BLaER1 (cell line): Measurements from ENCODE around the gene CYTH1.
A peak's percentile ranks its signal among the peaks of the same experiment; 100 is the strongest.

ENCODE experiments used
- H3K27ac ChIP-seq: shearing (Covaris generic); formaldehyde crosslinking; 2 replicates; pipeline ENCODE4 v1.8.1; 2022
- H3K27me3 ChIP-seq: shearing (Covaris generic); formaldehyde crosslinking; 2 replicates; pipeline ENCODE4 v1.8.1; 2022
- H3K36me3 ChIP-seq: shearing (Covaris generic); formaldehyde crosslinking; 2 replicates; pipeline ENCODE4 v1.8.1; 2022
- H3K4me1 ChIP-seq: shearing (Covaris generic); formaldehyde crosslinking; 2 replicates; pipeline ENCODE4 v1.8.1; 2022
- H3K4me2 ChIP-seq: shearing (Covaris generic); formaldehyde crosslinking; 2 replicates; pipeline ENCODE4 v1.8.1; 2022
- H3K4me3 ChIP-seq: shearing (Covaris generic); formaldehyde crosslinking; 2 replicates; pipeline ENCODE4 v1.8.1; 2022
- H3K9ac ChIP-seq: shearing (Covaris generic); formaldehyde crosslinking; 2 replicates; pipeline ENCODE4 v1.8.1; 2022
- H3K9me3 ChIP-seq: shearing (Covaris generic); formaldehyde crosslinking; 2 replicates; pipeline ENCODE4 v1.8.1; 2022
- H4K20me1 ChIP-seq: shearing (Covaris generic); formaldehyde crosslinking; 2 replicates; pipeline ENCODE4 v1.8.1; 2022
- Cebpa-rat ChIP-seq: shearing (Covaris generic); IDR thresholded peaks from 2 replicates; pipeline ENCODE4 v1.8.1; 2022

Gene CYTH1

GRCh38 chr17:78734793-78735641 lies 47.1 kb downstream of the CYTH1 start:
- TF ChIP-seq Cebpa-rat, result no peak
- peak overlapping the region; percentile 98 for H3K4me2 ChIP-seq

GRCh38 chr17:78732354-78732753 lies 49.7 kb downstream of the CYTH1 start:
- Histone ChIP-seq H3K4me2 (peak overlapping the region; percentile 98), H3K27me3 (no peaks in the 10 kb centered on the region), H3K36me3 (peaks cover 8% of the 10 kb centered on the region; the same call in 1 of the 2 replicates), H3K9me3 (no peaks in the 10 kb centered on the region), H3K4me1 (peaks cover 94% of the 10 kb centered on the region), H4K20me1 (peaks cover 34% of the 10 kb centered on the region), H3K9ac (no peak overlapping the region), H3K4me3 (no peak overlapping the region), H3K27ac (no peak overlapping the region)
- TF ChIP-seq Cebpa-rat, result no peak

More at GRCh38 chr17:78734793-78735641, 47.1 kb downstream of the CYTH1 start:
- Histone ChIP-seq H3K27me3 (no peaks in the 10 kb centered on the region), H3K36me3 (peaks cover 8% of the 10 kb centered on the region; the same call in 1 of the 2 replicates), H3K9ac (peak overlapping the region; percentile 79), H3K27ac (peak overlapping the region; percentile 81), H3K4me1 (peaks cover 94% of the 10 kb centered on the region), H3K9me3 (no peaks in the 10 kb centered on the region), H4K20me1 (peaks cover 18% of the 10 kb centered on the region; the same call in 1 of the 2 replicates), H3K4me3 (peak overlapping the region; percentile 73)

GRCh38 chr17:78731904-78732303 lies 50.2 kb downstream of the CYTH1 start:
- Histone ChIP-seq H3K27ac (no peak overlapping the region), H3K4me2 (peak overlapping the region; percentile 98), H3K9ac (no peak overlapping the region), H3K4me3 (no peak overlapping the region), H4K20me1 (peaks cover 37% of the 10 kb centered on the region), H3K9me3 (no peaks in the 10 kb centered on the region), H3K36me3 (peaks cover 8% of the 10 kb centered on the region; the same call in 1 of the 2 replicates), H3K27me3 (no peaks in the 10 kb centered on the region), H3K4me1 (peaks cover 94% of the 10 kb centered on the region)
- TF ChIP-seq Cebpa-rat, result no peak

GRCh38 chr17:78729641-78730040 lies 52.4 kb downstream of the CYTH1 start:
- Histone ChIP-seq H3K4me1 (peaks cover 100% of the 10 kb centered on the region), H3K9ac (peak overlapping the region; percentile 23; the same call in 1 of the 2 replicates), H3K27me3 (no peaks in the 10 kb centered on the region), H4K20me1 (peaks cover 49% of the 10 kb centered on the region), H3K27ac (0 out of 2 replicates have a peak overlapping the region, but pooled peaks have one; percentile 25), H3K9me3 (no peaks in the 10 kb centered on the region), H3K4me2 (peak overlapping the region; percentile 48), H3K36me3 (peaks cover 8% of the 10 kb centered on the region; the same call in 1 of the 2 replicates), H3K4me3 (no peak overlapping the region)
- TF ChIP-seq Cebpa-rat, result no peak

GRCh38 chr17:78728495-78728894 lies 53.6 kb downstream of the CYTH1 start:
- Histone ChIP-seq H3K4me1 (peaks cover 100% of the 10 kb centered on the region), H3K4me2 (peak overlapping the region; percentile 96; the same call in 1 of the 2 replicates), H3K36me3 (peaks cover 8% of the 10 kb centered on the region; the same call in 1 of the 2 replicates), H3K27ac (no peak overlapping the region), H3K27me3 (no peaks in the 10 kb centered on the region), H3K9ac (no peak overlapping the region), H4K20me1 (peaks cover 51% of the 10 kb centered on the region), H3K9me3 (no peaks in the 10 kb centered on the region), H3K4me3 (no peak overlapping the region)
- TF ChIP-seq Cebpa-rat, result no peak

GRCh38 chr17:78727476-78728229 lies 54.4 kb downstream of the CYTH1 start:
- Histone ChIP-seq H3K4me1 (peaks cover 100% of the 10 kb centered on the region), H3K36me3 (peaks cover 8% of the 10 kb centered on the region; the same call in 1 of the 2 replicates), H3K4me3 (no peak overlapping the region), H3K9ac (peak overlapping the region; percentile 21; the same call in 1 of the 2 replicates), H3K9me3 (no peaks in the 10 kb centered on the region), H4K20me1 (peaks cover 55% of the 10 kb centered on the region), H3K4me2 (peak overlapping the region; percentile 96), H3K27me3 (no peaks in the 10 kb centered on the region), H3K27ac (peak overlapping the region; percentile 85)
- no peak for TF ChIP-seq Cebpa-rat

- H3K27ac ChIP-seq, result peak overlapping the region; percentile 85
- H3K9me3 ChIP-seq, result no peaks in the 10 kb centered on the region
- H3K4me3 ChIP-seq, result no peak overlapping the region
- TF ChIP-seq Cebpa-rat, result no peak
- H3K4me1 ChIP-seq, result peaks cover 100% of the 10 kb centered on the region
- peaks cover 4% of the 10 kb centered on the region; the same call in 1 of the 2 replicates for H3K36me3 ChIP-seq
- no peaks in the 10 kb centered on the region for H3K27me3 ChIP-seq
- peak overlapping the region; percentile 96 for H3K4me2 ChIP-seq
- H4K20me1 ChIP-seq, result peaks cover 58% of the 10 kb centered on the region
- peak overlapping the region; percentile 11; the same call in 1 of the 2 replicates for H3K9ac ChIP-seq
Measured at GRCh38 chr17:78727057-78727456, 55.0 kb downstream of the CYTH1 start.

GRCh38 chr17:78726513-78726912 lies 55.6 kb downstream of the CYTH1 start:
- no peaks in the 10 kb centered on the region for H3K27me3 ChIP-seq
- H3K36me3 ChIP-seq, result no peaks in the 10 kb centered on the region
- H3K9ac ChIP-seq, result peak overlapping the region; percentile 11
- no peak for TF ChIP-seq Cebpa-rat
- peaks cover 53% of the 10 kb centered on the region for H4K20me1 ChIP-seq
- peak overlapping the region; percentile 96 for H3K4me2 ChIP-seq
- H3K4me1 ChIP-seq, result peaks cover 100% of the 10 kb centered on the region
- H3K4me3 ChIP-seq, result no peak overlapping the region; the same call in 1 of the 2 replicates
- H3K9me3 ChIP-seq, result no peaks in the 10 kb centered on the region
- peak overlapping the region; percentile 85 for H3K27ac ChIP-seq

GRCh38 chr17:78725448-78726021 lies 56.5 kb downstream of the CYTH1 start:
- peaks cover 52% of the 10 kb centered on the region for H4K20me1 ChIP-seq
- peak overlapping the region; percentile 85 for H3K27ac ChIP-seq
- peak overlapping the region; percentile 12; the same call in 1 of the 2 replicates for H3K4me3 ChIP-seq
- H3K36me3 ChIP-seq, result no peaks in the 10 kb centered on the region
- no peak for TF ChIP-seq Cebpa-rat
- H3K4me2 ChIP-seq, result peak overlapping the region; percentile 96
- H3K27me3 ChIP-seq, result no peaks in the 10 kb centered on the region
- H3K9ac ChIP-seq, result peak overlapping the region; percentile 11
- peaks cover 100% of the 10 kb centered on the region for H3K4me1 ChIP-seq
- H3K9me3 ChIP-seq, result no peaks in the 10 kb centered on the region
